Measurements from ENCODE around the gene RDH13. TPM values are rescaled to one million over a fixed set of nuclear protein-coding genes. Genes with fewer than 3 reads are reported as not detected.

RDH13 gene
- polyA plus RNA-seq, 2 of the 4 experiments (the other 2 are of a cell fraction): 10.6 to 12.8 TPM

DNA sequence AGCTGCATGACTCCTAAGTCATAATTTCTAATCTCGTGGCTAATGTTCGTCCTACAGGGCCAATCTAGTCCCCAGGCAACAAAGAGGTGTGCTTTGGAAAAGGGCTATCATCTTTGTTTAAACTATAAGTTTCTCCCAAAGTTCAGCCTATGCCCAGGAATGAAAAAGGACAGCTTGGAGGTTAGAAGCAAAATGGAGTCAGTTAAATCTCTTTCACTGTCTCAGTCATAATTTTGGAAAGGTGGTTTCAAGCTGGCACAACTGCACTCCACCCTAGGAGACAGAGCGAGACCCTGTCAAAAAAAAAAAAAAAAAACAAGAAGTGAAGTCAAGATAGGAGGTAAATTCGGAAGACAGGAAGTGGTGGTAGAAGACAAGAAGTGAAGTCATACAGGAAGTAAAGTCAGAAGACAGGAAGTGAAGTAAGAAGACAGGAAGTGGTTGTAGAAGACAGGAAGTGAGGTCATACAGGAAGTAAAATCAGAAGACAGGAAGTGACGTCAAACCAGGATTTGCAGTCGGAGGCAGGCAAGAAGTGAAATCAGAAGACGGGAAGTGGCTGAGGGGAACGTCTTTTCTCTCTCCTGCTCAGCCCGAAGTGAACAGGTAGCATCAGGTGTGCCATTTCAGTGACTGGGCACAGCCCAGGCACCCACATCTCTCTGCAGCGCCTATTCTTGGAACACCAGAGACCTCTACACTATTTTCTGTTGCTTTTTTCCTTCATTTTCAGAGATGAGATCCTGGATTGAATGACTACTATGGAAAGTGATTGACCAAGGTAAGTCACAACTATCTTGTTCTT is 57.1 kb downstream of the RDH13 start:
- H3K4me2 ChIP-seq: peak overlapping the region; percentile 39
- H3K27ac ChIP-seq: peak overlapping the region; percentile 50 to 77; a peak in 5 of 6 replicates
- ATAC-seq (peak; percentile 90 to 91), DNase-seq (ENCODE audit: low read depth in 1 of 2, low spot score in 1 of 2) (peak; percentile 82 to 96), FAIRE-seq (peak; percentile 79)
- CTCF ChIA-PET: no interaction called here
- H3K4me3 ChIP-seq: peak overlapping the region; percentile 53
- H3K4me1 ChIP-seq: no peaks in the 10 kb centered on the region
- no peak for TF ChIP-seq TP53 (CRISPR knock-in tag; IDR thresholded peaks at IDR 0.05)
- no peak for TF ChIP-seq ESRRA (IDR thresholded peaks at IDR 0.05; ENCODE audit: borderline replicate concordance, low read length)
- no peak for TF ChIP-seq KDM1A (IDR thresholded peaks at IDR 0.05; ENCODE audit: low read depth)
- no peak for TF ChIP-seq SMC3 (IDR thresholded peaks at IDR 0.05)
- no peak for TF ChIP-seq MYC (IDR thresholded peaks at IDR 0.05; ENCODE audit: borderline replicate concordance, low read length)
- no peak for TF ChIP-seq RCOR1 (IDR thresholded peaks at IDR 0.05; ENCODE audit: low read depth, low read length)
- no peak for TF ChIP-seq POLR2AphosphoS2 (conservative IDR thresholded peaks at IDR 0.05; ENCODE audit: low read length)
- no peak for TF ChIP-seq CHD2 (IDR thresholded peaks at IDR 0.05; ENCODE audit: low read length, partially characterized antibody)
- TF ChIP-seq RAD21 (conservative IDR thresholded peaks at IDR 0.05 in 1 of 2, IDR thresholded peaks at IDR 0.05 in 1 of 2): no peak
- TF ChIP-seq, protein P1, sequence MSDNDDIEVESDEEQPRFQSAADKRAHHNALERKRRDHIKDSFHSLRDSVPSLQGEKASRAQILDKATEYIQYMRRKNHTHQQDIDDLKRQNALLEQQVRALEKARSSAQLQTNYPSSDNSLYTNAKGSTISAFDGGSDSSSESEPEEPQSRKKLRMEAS (IDR thresholded peaks at IDR 0.05): no peak; the same call in 1 of the 2 replicates
- TF ChIP-seq FOXS1 (CRISPR knock-in tag; IDR thresholded peaks at IDR 0.05): no peak
- TF ChIP-seq MAFK (IDR thresholded peaks at IDR 0.05; ENCODE audit: partially characterized antibody): no peak
- no peak for TF ChIP-seq HOXB5 (CRISPR knock-in tag; IDR thresholded peaks at IDR 0.05)
- TF ChIP-seq, protein P2, sequence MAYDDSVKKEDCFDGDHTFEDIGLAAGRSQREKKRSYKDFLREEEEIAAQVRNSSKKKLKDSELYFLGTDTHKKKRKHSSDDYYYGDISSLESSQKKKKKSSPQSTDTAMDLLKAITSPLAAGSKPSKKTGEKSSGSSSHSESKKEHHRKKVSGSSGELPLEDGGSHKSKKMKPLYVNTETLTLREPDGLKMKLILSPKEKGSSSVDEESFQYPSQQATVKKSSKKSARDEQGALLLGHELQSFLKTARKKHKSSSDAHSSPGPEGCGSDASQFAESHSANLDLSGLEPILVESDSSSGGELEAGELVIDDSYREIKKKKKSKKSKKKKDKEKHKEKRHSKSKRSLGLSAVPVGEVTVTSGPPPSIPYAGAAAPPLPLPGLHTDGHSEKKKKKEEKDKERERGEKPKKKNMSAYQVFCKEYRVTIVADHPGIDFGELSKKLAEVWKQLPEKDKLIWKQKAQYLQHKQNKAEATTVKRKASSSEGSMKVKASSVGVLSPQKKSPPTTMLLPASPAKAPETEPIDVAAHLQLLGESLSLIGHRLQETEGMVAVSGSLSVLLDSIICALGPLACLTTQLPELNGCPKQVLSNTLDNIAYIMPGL (CRISPR knock-in tag; IDR thresholded peaks at IDR 0.05; ENCODE audit: borderline replicate concordance): no peak
- TF ChIP-seq HEYL (CRISPR knock-in tag; IDR thresholded peaks at IDR 0.05): no peak
- TF ChIP-seq, protein P3, sequence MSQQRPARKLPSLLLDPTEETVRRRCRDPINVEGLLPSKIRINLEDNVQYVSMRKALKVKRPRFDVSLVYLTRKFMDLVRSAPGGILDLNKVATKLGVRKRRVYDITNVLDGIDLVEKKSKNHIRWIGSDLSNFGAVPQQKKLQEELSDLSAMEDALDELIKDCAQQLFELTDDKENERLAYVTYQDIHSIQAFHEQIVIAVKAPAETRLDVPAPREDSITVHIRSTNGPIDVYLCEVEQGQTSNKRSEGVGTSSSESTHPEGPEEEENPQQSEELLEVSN (IDR thresholded peaks at IDR 0.05; ENCODE audit: borderline replicate concordance, low read depth): no peak
- TF ChIP-seq POLR2A (IDR thresholded peaks at IDR 0.05; ENCODE audit: low read length): peak; percentile 37; the same call in 1 of the 2 replicates
- TF ChIP-seq, protein P4, sequence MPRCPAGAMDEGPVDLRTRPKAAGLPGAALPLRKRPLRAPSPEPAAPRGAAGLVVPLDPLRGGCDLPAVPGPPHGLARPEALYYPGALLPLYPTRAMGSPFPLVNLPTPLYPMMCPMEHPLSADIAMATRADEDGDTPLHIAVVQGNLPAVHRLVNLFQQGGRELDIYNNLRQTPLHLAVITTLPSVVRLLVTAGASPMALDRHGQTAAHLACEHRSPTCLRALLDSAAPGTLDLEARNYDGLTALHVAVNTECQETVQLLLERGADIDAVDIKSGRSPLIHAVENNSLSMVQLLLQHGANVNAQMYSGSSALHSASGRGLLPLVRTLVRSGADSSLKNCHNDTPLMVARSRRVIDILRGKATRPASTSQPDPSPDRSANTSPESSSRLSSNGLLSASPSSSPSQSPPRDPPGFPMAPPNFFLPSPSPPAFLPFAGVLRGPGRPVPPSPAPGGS (IDR thresholded peaks at IDR 0.05): 0 out of 3 replicates have a peak, but pooled peaks have one; percentile 28
- TF ChIP-seq ZC3H11A (IDR thresholded peaks at IDR 0.05): no peak
- TF ChIP-seq, protein P5, sequence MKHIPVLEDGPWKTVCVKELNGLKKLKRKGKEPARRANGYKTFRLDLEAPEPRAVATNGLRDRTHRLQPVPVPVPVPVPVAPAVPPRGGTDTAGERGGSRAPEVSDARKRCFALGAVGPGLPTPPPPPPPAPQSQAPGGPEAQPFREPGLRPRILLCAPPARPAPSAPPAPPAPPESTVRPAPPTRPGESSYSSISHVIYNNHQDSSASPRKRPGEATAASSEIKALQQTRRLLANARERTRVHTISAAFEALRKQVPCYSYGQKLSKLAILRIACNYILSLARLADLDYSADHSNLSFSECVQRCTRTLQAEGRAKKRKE (CRISPR knock-in tag; IDR thresholded peaks at IDR 0.05; ENCODE audit: low read depth): no peak
- TF ChIP-seq JUN (IDR thresholded peaks at IDR 0.05): peak in 1 of 2 experiments; percentile 32; a peak in 1 of 5 replicates
- no peak for TF ChIP-seq EP300 (IDR thresholded peaks at IDR 0.05)
- TF ChIP-seq ZNF302 (CRISPR knock-in tag; IDR thresholded peaks at IDR 0.05): no peak
- no peak for TF ChIP-seq CHD4 (IDR thresholded peaks at IDR 0.05; ENCODE audit: borderline replicate concordance)
- TF ChIP-seq RARB (CRISPR knock-in tag; IDR thresholded peaks at IDR 0.05): no peak
- WGBS (ENCODE audit: missing lambda C conversion rate): 34% methylated on average over 10 of the region's 10 CpGs
- POLR2A ChIA-PET: interaction anchor here (0.6 to 0.7 kb wide), 2 partner anchors 57 to 342 kb away, joined by 3 to 5 read pairs; partner anchors contain the start of gene RDH13
- peaks cover 19% of the 10 kb centered on the region for H3K9me3 ChIP-seq
